Cardiac muscle cell (in vitro differentiated cells and primary cell): Measurements from ENCODE around the gene HDLBP. TPM values are rescaled to one million over a fixed set of nuclear protein-coding genes. Genes with fewer than 3 reads are reported as not detected.

Source experiments
- DNase-seq, 2 donors: peaks; one replicate each; pipeline versions ENCODE4 v3.0.0 to v3.0.0-alpha.2; 2010 to 2017; ENCODE audit warnings: low read depth in 1 of 2, low spot score in 1 of 2
- H3K27ac ChIP-seq: fragments of 200-600 bp; sonication (generic); 2 replicates; pipeline ENCODE4 v1.5.1; 2016
- H3K27me3 ChIP-seq: fragments of 200-600 bp; sonication (generic); 2 replicates; pipeline ENCODE4 v1.6.0; 2016; ENCODE audit warnings: control low read depth
- H3K36me3 ChIP-seq: fragments of 200-600 bp; sonication (generic); 2 replicates; pipeline ENCODE4 v1.5.1; 2016; ENCODE audit warnings: control low read depth
- H3K4me1 ChIP-seq: fragments of 200-600 bp; sonication (generic); 2 replicates; pipeline ENCODE4 v1.8.1; 2017; ENCODE audit warnings: low read depth, mild to moderate bottlenecking, mixed run types
- H3K4me3 ChIP-seq: fragments of 200-600 bp; sonication (generic); 2 replicates; pipeline ENCODE4 v1.5.1; 2016; ENCODE audit warnings: mild to moderate bottlenecking
- H3K9me3 ChIP-seq: fragments of 200-600 bp; sonication (generic); 2 replicates; pipeline ENCODE4 v1.5.1; 2017; ENCODE audit warnings: low read depth, mild to moderate bottlenecking, control low read depth
- polyA plus RNA-seq: library from polyadenylated mRNA; unstranded; fragments of >200 nt; fragmentation: Nextera tagmentation; extraction: Ambion mirVana; gene quantifications from 2 replicates; pipeline ENCODE4 v1.2.1, GENCODE V29; 2016
- total RNA-seq: library from RNA; depleted of rRNA; stranded (reverse); fragments of >200 nt; gene quantifications from 2 replicates; pipeline ENCODE4 v1.2.3, GENCODE V29; 2016
- TF ChIP-seq, protein P1 (sequence below): IDR thresholded peaks from 2 replicates; pipeline ENCODE4 v1.5.1; 2012; ENCODE audit warnings: low read depth, mild to moderate bottlenecking, low read length

Gene HDLBP
- total and polyA plus RNA-seq, 2 experiments from 2014 or later: 261 to 313 TPM

DNA sequence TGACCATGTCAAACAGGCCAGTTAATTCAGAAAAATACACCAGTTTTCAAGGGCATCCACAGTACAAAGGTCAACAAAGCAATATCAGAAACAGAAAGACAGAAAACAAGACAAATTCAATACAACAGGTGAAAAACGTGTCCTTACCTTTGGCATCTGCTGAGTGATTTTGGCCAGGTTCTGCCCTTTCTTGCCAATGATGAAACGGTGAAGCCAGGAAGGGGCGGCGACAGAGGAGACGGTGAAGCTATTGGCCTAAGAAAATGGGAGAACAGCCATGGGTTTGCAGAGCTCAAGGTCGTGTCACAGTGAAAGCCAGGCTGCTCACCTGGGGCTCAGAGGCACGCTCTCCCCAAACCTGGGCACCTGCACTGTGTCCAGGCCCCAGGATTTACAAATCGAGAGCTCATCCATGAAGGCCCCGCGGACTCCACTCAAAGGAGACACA lies 60.5 kb downstream of the HDLBP start:
- Histone ChIP-seq H3K36me3 (peaks cover 81% of the 10 kb centered on the region), H3K27ac (no peak overlapping the region), H3K27me3 (no peaks in the 10 kb centered on the region), H3K9me3 (no peaks in the 10 kb centered on the region), H3K4me1 (no peaks in the 10 kb centered on the region), H3K4me3 (no peak overlapping the region)
- no peak for DNase-seq
- TF ChIP-seq, protein P1, sequence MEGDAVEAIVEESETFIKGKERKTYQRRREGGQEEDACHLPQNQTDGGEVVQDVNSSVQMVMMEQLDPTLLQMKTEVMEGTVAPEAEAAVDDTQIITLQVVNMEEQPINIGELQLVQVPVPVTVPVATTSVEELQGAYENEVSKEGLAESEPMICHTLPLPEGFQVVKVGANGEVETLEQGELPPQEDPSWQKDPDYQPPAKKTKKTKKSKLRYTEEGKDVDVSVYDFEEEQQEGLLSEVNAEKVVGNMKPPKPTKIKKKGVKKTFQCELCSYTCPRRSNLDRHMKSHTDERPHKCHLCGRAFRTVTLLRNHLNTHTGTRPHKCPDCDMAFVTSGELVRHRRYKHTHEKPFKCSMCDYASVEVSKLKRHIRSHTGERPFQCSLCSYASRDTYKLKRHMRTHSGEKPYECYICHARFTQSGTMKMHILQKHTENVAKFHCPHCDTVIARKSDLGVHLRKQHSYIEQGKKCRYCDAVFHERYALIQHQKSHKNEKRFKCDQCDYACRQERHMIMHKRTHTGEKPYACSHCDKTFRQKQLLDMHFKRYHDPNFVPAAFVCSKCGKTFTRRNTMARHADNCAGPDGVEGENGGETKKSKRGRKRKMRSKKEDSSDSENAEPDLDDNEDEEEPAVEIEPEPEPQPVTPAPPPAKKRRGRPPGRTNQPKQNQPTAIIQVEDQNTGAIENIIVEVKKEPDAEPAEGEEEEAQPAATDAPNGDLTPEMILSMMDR: no peak

DNA sequence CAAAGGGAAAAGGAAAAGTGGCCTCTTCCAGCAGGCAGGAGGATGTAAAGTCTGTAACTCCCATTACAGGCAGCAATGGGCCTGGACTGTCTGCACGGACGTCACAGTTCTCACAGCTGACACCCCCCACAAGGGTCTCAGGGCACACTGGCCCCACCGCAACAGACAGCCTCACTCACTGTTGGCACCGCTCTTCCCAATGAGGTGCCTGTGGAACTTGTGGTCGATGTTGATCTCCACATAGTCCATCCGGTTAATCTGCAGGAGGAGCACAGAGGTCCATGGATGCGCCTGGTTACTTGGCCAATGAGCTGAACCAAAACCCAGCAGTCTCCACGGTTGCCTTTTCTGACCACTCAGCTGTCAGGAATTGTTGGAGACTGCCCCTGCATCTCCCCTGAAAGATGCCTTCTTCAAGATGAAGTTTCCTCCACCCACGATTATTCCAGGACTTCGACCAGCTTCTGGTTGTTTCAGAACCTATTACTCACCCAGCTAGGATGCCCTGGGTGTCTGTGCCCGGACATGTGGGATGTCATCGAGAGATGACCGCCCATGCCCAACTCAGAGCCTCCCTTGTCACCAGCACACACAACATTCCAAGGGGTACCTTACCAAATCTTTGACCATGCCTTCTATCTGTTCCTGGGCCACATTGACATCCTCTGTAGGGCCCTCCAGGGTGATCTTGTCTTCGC lies 62.5 kb downstream of the HDLBP start:
- no peak for DNase-seq
- H3K4me1 ChIP-seq: no peaks in the 10 kb centered on the region
- no peak overlapping the region for H3K27ac ChIP-seq
- H3K27me3 ChIP-seq: no peaks in the 10 kb centered on the region
- no peaks in the 10 kb centered on the region for H3K9me3 ChIP-seq
- no peak overlapping the region for H3K4me3 ChIP-seq
- peaks cover 92% of the 10 kb centered on the region for H3K36me3 ChIP-seq
- TF ChIP-seq, protein P1: no peak

DNA sequence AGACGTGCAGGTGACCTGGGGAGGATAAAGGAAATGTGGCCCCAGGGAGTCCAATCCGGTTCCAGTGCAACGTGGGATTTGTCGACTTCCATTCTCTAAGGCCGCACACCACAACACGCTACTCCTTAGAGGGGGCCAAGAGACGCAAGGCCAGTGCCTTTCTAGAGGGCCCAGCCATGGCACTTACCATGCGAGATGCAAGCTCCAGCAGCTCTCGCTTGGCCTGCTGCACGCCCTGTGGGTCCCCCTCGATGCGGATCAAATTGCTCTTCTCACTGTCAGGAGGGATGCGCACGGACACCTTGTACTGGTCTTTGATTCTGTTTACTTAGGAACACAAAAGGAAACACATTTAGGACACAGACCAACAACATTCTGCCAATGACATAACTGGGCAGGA lies 65.8 kb downstream of the HDLBP start:
- Histone ChIP-seq H3K4me3 (no peak overlapping the region), H3K36me3 (peaks cover 91% of the 10 kb centered on the region), H3K27me3 (no peaks in the 10 kb centered on the region), H3K9me3 (no peaks in the 10 kb centered on the region), H3K4me1 (no peaks in the 10 kb centered on the region), H3K27ac (no peak overlapping the region)
- no peak for DNase-seq
- TF ChIP-seq, protein P1: no peak

DNA sequence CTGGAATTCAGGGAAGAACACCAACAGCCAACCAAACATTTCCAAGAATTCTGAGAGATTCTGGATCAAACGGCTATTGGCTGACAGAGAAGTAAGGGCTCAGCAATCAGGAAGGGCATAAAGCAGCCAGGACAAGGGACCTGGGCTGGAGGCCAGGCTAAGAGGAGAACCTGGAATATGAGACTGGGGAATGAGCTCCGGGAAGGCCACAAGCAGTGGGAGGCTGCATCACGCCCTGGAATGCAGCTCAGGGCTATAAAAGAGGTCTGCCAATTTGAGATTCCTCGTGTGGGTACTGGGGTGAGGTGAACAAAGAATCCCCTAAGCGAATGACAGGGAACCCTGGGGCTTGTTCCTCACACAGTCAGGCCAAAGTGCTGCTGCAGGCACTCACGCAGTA lies 66.6 kb downstream of the HDLBP start:
- Histone ChIP-seq H3K9me3 (no peaks in the 10 kb centered on the region), H3K4me3 (no peak overlapping the region), H3K4me1 (no peaks in the 10 kb centered on the region), H3K36me3 (peaks cover 91% of the 10 kb centered on the region), H3K27ac (no peak overlapping the region), H3K27me3 (no peaks in the 10 kb centered on the region)
- no peak for DNase-seq
- TF ChIP-seq, protein P1: no peak

DNA sequence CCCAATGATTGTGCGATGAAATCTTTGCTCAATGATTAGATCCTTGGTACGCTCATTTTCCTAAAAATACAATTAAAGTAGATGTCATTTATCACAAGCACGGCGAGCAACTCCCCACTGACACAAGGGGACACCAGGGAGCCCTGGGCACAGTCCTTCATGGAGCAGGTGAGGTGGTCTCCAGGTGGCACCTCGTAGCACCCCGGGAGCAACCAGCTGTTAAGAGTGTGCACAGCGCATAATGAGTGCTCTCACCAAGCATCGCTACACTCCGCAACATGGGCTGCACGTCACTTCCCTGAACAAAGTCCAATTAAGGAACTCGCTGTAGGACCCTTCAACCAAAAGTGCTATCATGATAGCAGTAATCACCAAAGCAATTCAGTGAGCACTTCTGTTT lies 67.2 kb downstream of the HDLBP start:
- TF ChIP-seq, protein P1: no peak

DNA sequence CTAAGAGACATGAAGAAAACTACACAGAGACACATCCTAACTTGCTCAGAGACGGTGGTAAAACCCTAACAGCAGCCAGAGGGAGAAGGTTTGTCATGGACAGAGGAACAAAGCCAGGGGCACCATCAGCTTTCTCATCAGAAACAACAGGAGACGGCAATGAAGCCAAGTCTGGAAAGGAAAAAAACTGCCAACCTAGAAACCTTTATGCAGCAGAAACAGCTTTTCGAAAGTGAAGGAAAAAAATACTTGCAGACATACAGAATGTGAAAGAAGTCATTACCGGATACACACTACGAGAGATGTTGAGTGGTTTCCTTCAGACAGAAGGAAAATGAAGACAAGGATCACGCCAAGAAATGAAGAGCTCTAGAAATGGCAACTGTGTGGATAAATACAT lies 71.1 kb downstream of the HDLBP start:
- TF ChIP-seq, protein P1: no peak
- Histone ChIP-seq H3K9me3 (no peaks in the 10 kb centered on the region), H3K36me3 (peaks cover 92% of the 10 kb centered on the region), H3K4me3 (no peak overlapping the region), H3K27me3 (no peaks in the 10 kb centered on the region), H3K27ac (no peak overlapping the region), H3K4me1 (no peaks in the 10 kb centered on the region)
- no peak for DNase-seq

More for the DNA sequence above, 67.2 kb downstream of the HDLBP start:
- no peaks in the 10 kb centered on the region for H3K4me1 ChIP-seq
- peaks cover 90% of the 10 kb centered on the region for H3K36me3 ChIP-seq
- DNase-seq: no peak
- no peaks in the 10 kb centered on the region for H3K9me3 ChIP-seq
- no peak overlapping the region for H3K4me3 ChIP-seq
- H3K27me3 ChIP-seq: no peaks in the 10 kb centered on the region
- no peak overlapping the region for H3K27ac ChIP-seq
